ENCODE measurements around the gene DCC.

Gene DCC

DNA sequence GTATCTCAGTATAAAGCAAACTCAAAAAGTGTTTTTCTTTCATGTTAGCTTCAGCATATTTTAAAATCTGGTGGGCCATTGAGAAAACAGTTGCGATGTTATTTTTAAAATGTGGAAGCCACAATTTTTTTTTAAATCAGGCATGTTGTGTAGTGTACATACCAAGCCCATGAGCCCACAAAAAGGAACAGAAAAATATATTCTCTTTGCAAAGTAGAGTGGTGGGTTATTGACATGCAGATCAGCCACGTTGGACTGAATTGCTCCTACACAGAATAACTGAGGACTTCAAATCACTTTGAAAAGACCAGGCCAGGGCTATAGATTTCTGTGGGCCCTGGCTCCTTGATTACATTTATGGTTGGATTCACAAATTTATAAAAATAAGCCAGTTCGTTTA, 774.4 kb downstream of the DCC start:
- TF ChIP-seq, protein P1, sequence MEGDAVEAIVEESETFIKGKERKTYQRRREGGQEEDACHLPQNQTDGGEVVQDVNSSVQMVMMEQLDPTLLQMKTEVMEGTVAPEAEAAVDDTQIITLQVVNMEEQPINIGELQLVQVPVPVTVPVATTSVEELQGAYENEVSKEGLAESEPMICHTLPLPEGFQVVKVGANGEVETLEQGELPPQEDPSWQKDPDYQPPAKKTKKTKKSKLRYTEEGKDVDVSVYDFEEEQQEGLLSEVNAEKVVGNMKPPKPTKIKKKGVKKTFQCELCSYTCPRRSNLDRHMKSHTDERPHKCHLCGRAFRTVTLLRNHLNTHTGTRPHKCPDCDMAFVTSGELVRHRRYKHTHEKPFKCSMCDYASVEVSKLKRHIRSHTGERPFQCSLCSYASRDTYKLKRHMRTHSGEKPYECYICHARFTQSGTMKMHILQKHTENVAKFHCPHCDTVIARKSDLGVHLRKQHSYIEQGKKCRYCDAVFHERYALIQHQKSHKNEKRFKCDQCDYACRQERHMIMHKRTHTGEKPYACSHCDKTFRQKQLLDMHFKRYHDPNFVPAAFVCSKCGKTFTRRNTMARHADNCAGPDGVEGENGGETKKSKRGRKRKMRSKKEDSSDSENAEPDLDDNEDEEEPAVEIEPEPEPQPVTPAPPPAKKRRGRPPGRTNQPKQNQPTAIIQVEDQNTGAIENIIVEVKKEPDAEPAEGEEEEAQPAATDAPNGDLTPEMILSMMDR (IDR thresholded peaks at IDR 0.05; ENCODE audit: low read depth, low read length, missing control alignments), result no peak
- no peak for DNase-seq (ENCODE audit: extremely low read depth, low read depth)
- H3K4me3 ChIP-seq (replicated peaks; ENCODE audit: low read depth, low read length), result no peak overlapping the region

- no peak overlapping the region for H3K4me3 ChIP-seq (replicated peaks; ENCODE audit: low read depth, low read length)
- no peak for DNase-seq (ENCODE audit: extremely low read depth, low read depth)
- TF ChIP-seq, protein P1 (IDR thresholded peaks at IDR 0.05; ENCODE audit: low read depth, low read length, missing control alignments), result no peak
Observed at GRCh38 chr18:53115876-53116585, 776.0 kb downstream of the DCC start.

- TF ChIP-seq, protein P1 (IDR thresholded peaks at IDR 0.05; ENCODE audit: low read depth, low read length, missing control alignments), result no peak
- no peak for DNase-seq (ENCODE audit: extremely low read depth, low read depth)
- H3K4me3 ChIP-seq (replicated peaks; ENCODE audit: low read depth, low read length), result no peak overlapping the region
Observed at GRCh38 chr18:53117851-53118250, 777.9 kb downstream of the DCC start.

- DNase-seq (ENCODE audit: extremely low read depth, low read depth), result no peak
- TF ChIP-seq, protein P1 (IDR thresholded peaks at IDR 0.05; ENCODE audit: low read depth, low read length, missing control alignments), result no peak
- H3K4me3 ChIP-seq (replicated peaks; ENCODE audit: low read depth, low read length), result no peak overlapping the region
Observed at GRCh38 chr18:53126210-53126609, 786.2 kb downstream of the DCC start.

DNA sequence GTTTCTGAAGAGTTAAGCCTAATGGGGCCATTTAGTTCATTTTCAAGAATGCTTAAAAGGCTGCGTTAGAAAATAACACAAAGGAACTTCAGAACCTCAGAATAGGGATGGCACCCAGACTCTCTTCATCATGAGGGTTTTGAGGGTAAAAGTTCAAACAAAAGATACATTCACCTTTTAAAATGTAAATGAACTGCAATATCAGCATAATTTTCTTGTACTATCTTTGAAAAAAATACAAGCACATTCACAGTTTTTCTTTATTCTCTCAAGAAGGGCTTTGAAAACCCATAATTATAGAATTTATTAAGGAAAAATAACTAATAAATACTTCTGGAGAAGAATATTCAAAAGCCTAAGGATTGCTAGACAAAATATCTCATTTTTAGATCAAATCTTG, 791.0 kb downstream of the DCC start:
- DNase-seq (ENCODE audit: extremely low read depth, low read depth), result no peak
- TF ChIP-seq, protein P1 (IDR thresholded peaks at IDR 0.05; ENCODE audit: low read depth, low read length, missing control alignments), result no peak
- H3K4me3 ChIP-seq (replicated peaks; ENCODE audit: low read depth, low read length), result no peak overlapping the region

DNA sequence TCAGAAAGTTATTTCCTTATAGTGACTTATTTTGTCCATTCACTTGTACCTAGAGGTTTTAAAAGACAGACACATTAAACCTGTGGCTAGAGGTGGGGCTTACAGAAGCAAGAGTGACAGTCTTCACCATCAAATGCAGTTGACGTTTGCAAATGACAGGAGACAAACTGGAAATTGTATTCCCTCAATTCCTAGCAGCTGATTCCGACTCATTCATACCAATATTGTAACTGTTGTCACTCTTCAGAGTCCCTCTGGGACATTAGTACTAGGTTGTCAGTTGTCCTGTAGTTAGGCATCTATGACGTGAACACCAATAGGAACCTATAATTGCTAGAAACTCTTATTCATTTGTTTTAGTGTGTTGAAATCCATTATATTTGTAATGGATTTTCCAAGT, 794.7 kb downstream of the DCC start:
- no peak overlapping the region for H3K4me3 ChIP-seq (replicated peaks; ENCODE audit: low read depth, low read length)
- no peak for DNase-seq (ENCODE audit: extremely low read depth, low read depth)
- TF ChIP-seq, protein P1 (IDR thresholded peaks at IDR 0.05; ENCODE audit: low read depth, low read length, missing control alignments), result no peak

- TF ChIP-seq, protein P1 (IDR thresholded peaks at IDR 0.05; ENCODE audit: low read depth, low read length, missing control alignments), result no peak
- no peak overlapping the region for H3K4me3 ChIP-seq (replicated peaks; ENCODE audit: low read depth, low read length)
- DNase-seq (ENCODE audit: extremely low read depth, low read depth), result no peak
Observed at GRCh38 chr18:53135654-53136053, 795.7 kb downstream of the DCC start.

All from HFF-Myc (cell line).